Measurements from ENCODE around the gene NCKAP5. TPM values are rescaled to one million over a fixed set of nuclear protein-coding genes. Genes with fewer than 3 reads are reported as not detected.

The NCKAP5 gene
- polyA plus RNA-seq, result 1 to 10 TPM; 2.2 to 3.0 TPM

DNA sequence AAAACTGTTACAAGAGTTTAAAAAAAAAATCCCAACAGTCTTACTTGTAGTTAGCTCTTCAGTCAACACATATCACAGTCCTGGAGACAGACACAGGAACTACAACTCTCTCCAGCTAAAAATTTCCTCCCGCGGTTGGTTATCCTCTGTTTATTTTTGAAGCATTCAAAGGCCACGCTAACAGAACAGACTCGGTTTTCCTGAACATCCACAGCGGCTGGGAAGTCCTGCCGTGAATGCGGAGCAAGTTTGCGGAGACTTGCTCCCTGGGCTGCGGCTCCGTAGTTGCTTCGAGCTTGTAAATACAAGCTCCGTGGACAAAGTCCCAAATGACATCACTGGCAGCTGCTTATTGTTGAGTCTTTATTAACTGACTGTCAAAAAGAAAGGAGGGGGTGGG, at the start of gene NCKAP5:
TSS of gene NCKAP5 (minus strand) at position 292 of the 400 bp plus-strand sequence. CDS start 50,937 bp downstream, outside the sequence.
- no peaks in the 10 kb centered on the region for H3K27me3 ChIP-seq (ENCODE audit: control insufficient read depth in 1 of 2, insufficient read depth in 2 of 2, low read length in 2 of 2)
- peak within 1 kb of the TSS; percentile 12 to 37 for H3K4me3 ChIP-seq (ENCODE audit: low read depth in 1 of 2, low read length in 2 of 2)
- no peaks in the 10 kb centered on the region for H3K9me3 ChIP-seq (ENCODE audit: control insufficient read depth in 2 of 2, insufficient read depth in 1 of 2, low read depth in 1 of 2, low read length in 1 of 2)
- H3K27ac ChIP-seq (ENCODE audit: low read depth in 2 of 2, low read length in 1 of 2), result peak within 1 kb of the TSS; percentile 50 to 70
- H3K4me1 ChIP-seq (ENCODE audit: control insufficient read depth in 2 of 2, insufficient read depth in 2 of 2, low read length in 1 of 2), result peaks cover 0 to 2% of the 10 kb centered on the region in 2 donors
- no peaks in the 10 kb centered on the region for H3K36me3 ChIP-seq (ENCODE audit: control insufficient read depth in 2 of 2, insufficient read depth in 2 of 2, low read length in 1 of 2)
- 2 to 4% methylated on average over 12 of the region's 12 CpGs for WGBS, 2 donors

DNA sequence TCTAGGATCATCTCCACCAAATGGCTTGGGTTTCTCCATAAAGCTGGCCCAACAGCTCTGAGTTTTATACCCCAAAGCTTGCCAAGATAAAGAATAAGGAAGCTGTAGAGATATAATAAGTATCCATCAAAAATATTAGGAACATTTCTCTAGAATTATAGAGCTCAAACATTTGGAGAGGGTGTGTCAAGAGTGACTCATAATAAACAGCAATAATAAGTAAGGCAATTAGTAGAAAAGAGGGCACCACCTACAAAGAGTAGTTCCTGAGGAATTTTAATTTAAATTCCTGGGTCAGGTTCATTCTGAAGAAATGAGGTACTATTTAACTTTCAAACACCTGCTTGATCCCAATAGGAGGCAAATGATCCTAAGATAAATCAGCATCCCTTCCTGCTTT, 41.4 kb upstream of the NCKAP5 start:
- H3K36me3 ChIP-seq (ENCODE audit: control insufficient read depth in 2 of 2, insufficient read depth in 2 of 2, low read length in 1 of 2), result no peaks in the 10 kb centered on the region
- no peak overlapping the region for H3K27ac ChIP-seq (ENCODE audit: low read depth in 2 of 2, low read length in 1 of 2)
- H3K27me3 ChIP-seq (ENCODE audit: control insufficient read depth in 1 of 2, insufficient read depth in 2 of 2, low read length in 2 of 2), result no peaks in the 10 kb centered on the region
- H3K4me1 ChIP-seq (ENCODE audit: control insufficient read depth in 2 of 2, insufficient read depth in 2 of 2, low read length in 1 of 2), result no peaks in the 10 kb centered on the region
- no peak overlapping the region for H3K4me3 ChIP-seq (ENCODE audit: low read depth in 1 of 2, low read length in 2 of 2)
- H3K9me3 ChIP-seq (ENCODE audit: control insufficient read depth in 2 of 2, insufficient read depth in 1 of 2, low read depth in 1 of 2, low read length in 1 of 2), result no peaks in the 10 kb centered on the region

DNA sequence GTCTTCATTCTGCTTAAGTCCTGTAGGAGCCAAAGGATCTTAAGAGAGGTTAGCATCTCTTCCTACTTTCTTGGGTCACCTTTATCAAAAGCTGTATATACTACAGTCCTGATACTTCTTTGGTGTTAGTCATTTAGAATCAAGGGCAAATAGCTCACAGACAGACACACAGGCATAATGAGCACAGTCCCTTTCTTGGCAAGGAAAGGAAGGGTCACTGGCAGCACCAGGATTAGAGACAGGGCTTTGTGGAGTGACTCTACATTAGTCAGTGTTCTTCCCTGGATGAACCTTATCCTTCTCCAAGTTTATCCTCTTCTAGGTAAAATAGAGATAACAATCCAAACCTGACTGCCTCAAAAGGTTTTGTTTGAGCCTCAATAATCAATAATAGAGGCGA, 40.0 kb upstream of the NCKAP5 start:
- H3K4me3 ChIP-seq (ENCODE audit: low read depth in 1 of 2, low read length in 2 of 2), result no peak overlapping the region
- 88 to 96% methylated on average over 1 of the region's 1 CpG for WGBS, 2 donors
- H3K36me3 ChIP-seq (ENCODE audit: control insufficient read depth in 2 of 2, insufficient read depth in 2 of 2, low read length in 1 of 2), result no peaks in the 10 kb centered on the region
- no peak overlapping the region for H3K27ac ChIP-seq (ENCODE audit: low read depth in 2 of 2, low read length in 1 of 2)
- no peaks in the 10 kb centered on the region for H3K4me1 ChIP-seq (ENCODE audit: control insufficient read depth in 2 of 2, insufficient read depth in 2 of 2, low read length in 1 of 2)
- no peaks in the 10 kb centered on the region for H3K9me3 ChIP-seq (ENCODE audit: control insufficient read depth in 2 of 2, insufficient read depth in 1 of 2, low read depth in 1 of 2, low read length in 1 of 2)
- no peaks in the 10 kb centered on the region for H3K27me3 ChIP-seq (ENCODE audit: control insufficient read depth in 1 of 2, insufficient read depth in 2 of 2, low read length in 2 of 2)

DNA sequence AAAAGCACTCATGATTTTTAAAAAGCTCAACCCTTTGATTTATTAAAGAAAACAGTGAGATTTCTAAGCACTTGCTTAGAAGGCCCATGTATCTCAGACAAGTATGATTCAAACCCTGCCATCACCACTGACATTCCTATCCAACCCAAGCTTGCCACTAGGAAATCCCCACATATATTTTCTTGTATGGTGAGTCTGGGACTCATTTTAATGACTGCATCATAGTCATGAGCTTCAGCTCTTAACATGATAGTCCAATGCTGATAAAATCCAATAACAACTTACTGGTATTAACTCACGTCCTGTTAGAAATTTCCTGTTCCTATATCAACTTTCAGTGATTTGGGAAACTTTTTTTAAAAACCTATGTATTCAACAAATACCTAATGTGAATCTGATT, 39.4 kb upstream of the NCKAP5 start:
- Histone ChIP-seq H3K4me1 (ENCODE audit: control insufficient read depth in 2 of 2, insufficient read depth in 2 of 2, low read length in 1 of 2) (peaks cover 0 to 2% of the 10 kb centered on the region in 2 donors), H3K36me3 (ENCODE audit: control insufficient read depth in 2 of 2, insufficient read depth in 2 of 2, low read length in 1 of 2) (no peaks in the 10 kb centered on the region), H3K9me3 (ENCODE audit: control insufficient read depth in 2 of 2, insufficient read depth in 1 of 2, low read depth in 1 of 2, low read length in 1 of 2) (no peaks in the 10 kb centered on the region), H3K27me3 (ENCODE audit: control insufficient read depth in 1 of 2, insufficient read depth in 2 of 2, low read length in 2 of 2) (no peaks in the 10 kb centered on the region), H3K27ac (ENCODE audit: low read depth in 2 of 2, low read length in 1 of 2) (no peak overlapping the region), H3K4me3 (ENCODE audit: low read depth in 1 of 2, low read length in 2 of 2) (no peak overlapping the region)
- 55 to 68% methylated on average over 1 of the region's 1 CpG for WGBS, 2 donors

DNA sequence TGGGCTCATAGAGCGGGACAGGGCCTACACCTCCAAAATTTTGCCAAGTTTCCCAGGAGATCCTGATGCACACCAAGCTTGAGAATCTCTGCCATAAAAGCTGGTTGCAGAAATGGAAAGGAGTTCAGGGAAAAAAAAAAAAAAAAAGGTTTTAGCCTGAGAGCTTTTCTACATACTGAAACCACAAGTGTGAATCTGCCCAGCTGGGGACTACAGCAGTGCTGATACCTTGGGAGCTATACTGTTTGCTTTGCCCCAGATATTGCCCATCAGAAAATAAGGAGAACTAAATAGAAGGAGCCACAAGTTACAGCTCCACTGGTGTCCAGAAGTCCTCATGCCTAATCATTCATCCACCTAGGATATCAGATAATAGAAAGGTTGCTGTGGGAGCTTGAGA, 38.4 kb upstream of the NCKAP5 start:
- H3K36me3 ChIP-seq (ENCODE audit: control insufficient read depth in 2 of 2, insufficient read depth in 2 of 2, low read length in 1 of 2), result no peaks in the 10 kb centered on the region
- no peaks in the 10 kb centered on the region for H3K27me3 ChIP-seq (ENCODE audit: control insufficient read depth in 1 of 2, insufficient read depth in 2 of 2, low read length in 2 of 2)
- H3K4me1 ChIP-seq (ENCODE audit: control insufficient read depth in 2 of 2, insufficient read depth in 2 of 2, low read length in 1 of 2), result peaks cover 0 to 9% of the 10 kb centered on the region in 2 donors
- H3K9me3 ChIP-seq (ENCODE audit: control insufficient read depth in 2 of 2, insufficient read depth in 1 of 2, low read depth in 1 of 2, low read length in 1 of 2), result no peaks in the 10 kb centered on the region
- WGBS, 2 donors, result 96 to 100% methylated on average over 1 of the region's 1 CpG
- no peak overlapping the region for H3K27ac ChIP-seq (ENCODE audit: low read depth in 2 of 2, low read length in 1 of 2)
- H3K4me3 ChIP-seq (ENCODE audit: low read depth in 1 of 2, low read length in 2 of 2), result no peak overlapping the region

DNA sequence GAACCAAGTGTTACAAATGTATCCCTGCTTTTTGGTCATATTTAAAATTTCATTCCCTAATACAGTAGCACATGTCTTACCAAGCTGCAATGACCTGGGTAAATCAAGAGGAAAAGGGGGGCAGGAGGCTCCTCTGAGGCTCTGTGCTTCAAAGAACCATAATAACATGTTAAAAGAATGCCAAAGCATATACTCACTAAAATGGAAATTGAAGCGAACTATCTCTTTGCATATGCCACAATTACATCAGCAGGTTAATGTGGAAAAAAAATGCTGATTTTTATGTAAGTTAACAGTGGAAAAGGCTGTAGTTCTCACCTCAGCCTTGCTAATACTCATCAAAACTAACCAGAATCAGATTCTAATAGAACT, 37.5 kb upstream of the NCKAP5 start:
- H3K4me1 ChIP-seq (ENCODE audit: control insufficient read depth in 2 of 2, insufficient read depth in 2 of 2, low read length in 1 of 2), result peaks cover 0 to 9% of the 10 kb centered on the region in 2 donors
- H3K36me3 ChIP-seq (ENCODE audit: control insufficient read depth in 2 of 2, insufficient read depth in 2 of 2, low read length in 1 of 2), result no peaks in the 10 kb centered on the region
- no peaks in the 10 kb centered on the region for H3K9me3 ChIP-seq (ENCODE audit: control insufficient read depth in 2 of 2, insufficient read depth in 1 of 2, low read depth in 1 of 2, low read length in 1 of 2)
- no peaks in the 10 kb centered on the region for H3K27me3 ChIP-seq (ENCODE audit: control insufficient read depth in 1 of 2, insufficient read depth in 2 of 2, low read length in 2 of 2)
- H3K27ac ChIP-seq (ENCODE audit: low read depth in 2 of 2, low read length in 1 of 2), result no peak overlapping the region
- no peak overlapping the region for H3K4me3 ChIP-seq (ENCODE audit: low read depth in 1 of 2, low read length in 2 of 2)
- 88 to 93% methylated on average over 1 of the region's 1 CpG for WGBS, 2 donors

DNA sequence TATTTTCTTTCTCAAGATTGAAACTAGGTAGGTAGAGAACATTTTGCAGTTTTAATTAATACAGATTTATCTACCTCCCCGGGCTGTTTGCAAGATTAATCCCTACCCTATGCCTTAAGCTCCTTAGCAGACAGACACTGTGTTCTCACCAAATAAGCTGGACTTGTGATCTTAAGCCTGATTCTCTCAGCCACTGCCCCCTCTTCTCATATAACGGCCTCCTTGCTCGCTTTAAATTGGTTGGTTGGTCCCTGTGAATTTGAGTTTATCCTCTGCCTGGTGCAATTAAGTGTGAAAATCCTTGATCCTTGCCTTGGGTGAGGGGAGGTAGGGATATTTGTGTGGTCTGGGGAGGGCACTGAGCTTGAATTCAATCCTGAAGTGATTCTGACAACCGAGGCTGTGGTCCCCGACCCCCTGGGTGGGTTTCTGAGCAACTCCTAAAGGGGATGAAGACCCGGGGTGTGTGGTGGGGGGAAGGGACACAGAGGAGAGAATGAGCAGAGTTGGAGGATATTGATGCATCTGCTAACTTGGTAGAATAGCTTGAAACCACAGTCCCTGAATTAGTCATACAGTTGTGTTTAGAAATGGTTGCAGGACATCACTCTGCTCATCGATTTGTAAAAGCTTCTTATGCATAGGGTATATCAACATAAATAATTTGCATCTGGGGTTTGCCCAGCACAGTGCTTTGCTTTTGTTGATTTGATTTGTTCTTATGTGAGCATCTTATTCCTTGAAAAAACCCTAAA, 36.9 kb upstream of the NCKAP5 start:
- no peaks in the 10 kb centered on the region for H3K36me3 ChIP-seq (ENCODE audit: control insufficient read depth in 2 of 2, insufficient read depth in 2 of 2, low read length in 1 of 2)
- no peaks in the 10 kb centered on the region for H3K9me3 ChIP-seq (ENCODE audit: control insufficient read depth in 2 of 2, insufficient read depth in 1 of 2, low read depth in 1 of 2, low read length in 1 of 2)
- H3K4me3 ChIP-seq (ENCODE audit: low read depth in 1 of 2, low read length in 2 of 2), result no peak overlapping the region
- WGBS, 2 donors, result 64 to 65% methylated on average over 7 of the region's 7 CpGs
- H3K4me1 ChIP-seq (ENCODE audit: control insufficient read depth in 2 of 2, insufficient read depth in 2 of 2, low read length in 1 of 2), result peaks cover 0 to 9% of the 10 kb centered on the region in 2 donors
- H3K27me3 ChIP-seq (ENCODE audit: control insufficient read depth in 1 of 2, insufficient read depth in 2 of 2, low read length in 2 of 2), result no peaks in the 10 kb centered on the region
- no peak overlapping the region for H3K27ac ChIP-seq (ENCODE audit: low read depth in 2 of 2, low read length in 1 of 2)

DNA sequence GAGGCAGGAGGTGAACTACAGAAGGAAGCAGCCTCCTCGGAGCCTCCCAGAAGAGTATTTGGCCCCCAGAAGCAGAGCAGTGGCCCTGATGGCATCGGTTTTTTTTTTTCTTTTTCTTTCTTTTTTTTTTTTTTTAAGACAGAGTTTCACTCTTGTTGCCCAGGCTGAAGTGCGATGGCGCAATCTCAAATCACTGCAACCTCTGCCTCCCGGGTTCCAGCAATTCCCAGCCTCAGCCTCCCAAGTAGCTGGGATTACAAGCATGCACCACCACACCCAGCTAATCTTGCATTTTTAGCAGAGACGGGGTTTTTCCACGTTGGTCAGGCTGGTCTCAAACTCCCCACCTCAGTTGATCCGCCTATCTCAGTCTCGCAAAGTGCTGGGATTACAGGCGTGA, 34.8 kb upstream of the NCKAP5 start:
- no peaks in the 10 kb centered on the region for H3K36me3 ChIP-seq (ENCODE audit: control insufficient read depth in 2 of 2, insufficient read depth in 2 of 2, low read length in 1 of 2)

DNA sequence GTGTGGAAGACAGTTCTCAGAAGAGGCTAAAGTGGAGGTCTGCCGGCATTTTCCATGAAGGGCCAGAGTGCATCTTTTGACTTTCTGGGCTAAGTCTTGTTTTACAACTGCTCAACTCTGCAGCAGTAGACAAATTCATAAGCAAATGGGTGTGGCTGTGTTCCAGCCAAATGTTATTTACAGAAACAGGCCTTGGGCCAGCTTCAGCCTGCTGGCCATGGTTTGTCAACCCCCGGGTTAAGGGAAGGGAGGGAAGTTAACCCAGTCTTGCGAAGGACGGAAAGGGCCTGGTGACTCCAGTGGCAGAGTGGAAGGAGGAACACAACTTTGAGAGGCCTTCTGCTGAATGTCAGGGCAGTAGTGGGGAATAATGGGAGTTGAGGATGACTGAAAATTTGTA, 34.3 kb upstream of the NCKAP5 start:
- 38 to 50% methylated on average over 4 of the region's 4 CpGs for WGBS, 2 donors
- Histone ChIP-seq H3K9me3 (ENCODE audit: control insufficient read depth in 2 of 2, insufficient read depth in 1 of 2, low read depth in 1 of 2, low read length in 1 of 2) (no peaks in the 10 kb centered on the region), H3K4me3 (ENCODE audit: low read depth in 1 of 2, low read length in 2 of 2) (no peak overlapping the region), H3K27me3 (ENCODE audit: control insufficient read depth in 1 of 2, insufficient read depth in 2 of 2, low read length in 2 of 2) (no peaks in the 10 kb centered on the region), H3K4me1 (ENCODE audit: control insufficient read depth in 2 of 2, insufficient read depth in 2 of 2, low read length in 1 of 2) (peaks cover 0 to 9% of the 10 kb centered on the region in 2 donors), H3K27ac (ENCODE audit: low read depth in 2 of 2, low read length in 1 of 2) (no peak overlapping the region), H3K36me3 (ENCODE audit: control insufficient read depth in 2 of 2, insufficient read depth in 2 of 2, low read length in 1 of 2) (no peaks in the 10 kb centered on the region)

More for the DNA sequence above, 34.8 kb upstream of the NCKAP5 start:
- WGBS, 2 donors, result 93 to 96% methylated on average over 10 of the region's 10 CpGs
- Histone ChIP-seq H3K4me1 (ENCODE audit: control insufficient read depth in 2 of 2, insufficient read depth in 2 of 2, low read length in 1 of 2) (peaks cover 0 to 9% of the 10 kb centered on the region in 2 donors), H3K27ac (ENCODE audit: low read depth in 2 of 2, low read length in 1 of 2) (no peak overlapping the region), H3K9me3 (ENCODE audit: control insufficient read depth in 2 of 2, insufficient read depth in 1 of 2, low read depth in 1 of 2, low read length in 1 of 2) (no peaks in the 10 kb centered on the region), H3K4me3 (ENCODE audit: low read depth in 1 of 2, low read length in 2 of 2) (no peak overlapping the region), H3K27me3 (ENCODE audit: control insufficient read depth in 1 of 2, insufficient read depth in 2 of 2, low read length in 2 of 2) (no peaks in the 10 kb centered on the region)

DNA sequence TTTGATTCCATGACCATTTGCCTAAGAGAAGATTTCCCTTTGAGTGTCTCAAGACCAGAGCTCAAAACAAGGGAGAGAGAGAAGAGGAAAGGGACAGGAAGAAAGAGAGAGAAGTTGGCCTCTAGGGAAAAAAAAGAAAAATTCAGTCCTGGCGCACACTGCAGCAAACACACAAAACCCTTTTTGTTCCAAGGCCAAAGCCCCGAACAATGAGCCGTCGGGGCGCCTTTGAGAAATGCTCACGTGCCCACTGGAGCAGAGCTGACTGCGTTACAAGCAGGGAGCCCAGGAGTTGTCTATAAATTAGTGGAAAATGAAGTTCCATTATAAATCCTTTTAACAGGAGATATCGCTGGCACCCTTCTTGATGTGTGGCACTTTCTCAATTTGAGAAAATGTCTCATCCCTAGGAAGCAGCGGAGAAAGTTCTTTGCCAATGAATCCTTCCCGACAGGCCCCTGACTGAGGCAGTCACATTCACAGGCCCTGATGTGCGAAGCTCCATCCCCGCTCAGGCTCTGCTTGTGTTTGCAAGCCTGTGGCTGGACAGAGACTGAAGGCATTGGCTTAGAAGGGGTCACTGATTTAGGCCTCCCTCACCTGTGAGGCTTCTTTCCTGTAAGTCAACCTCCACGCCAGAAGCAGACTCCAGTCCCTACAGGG, 32.1 kb upstream of the NCKAP5 start:
- H3K36me3 ChIP-seq (ENCODE audit: control insufficient read depth in 2 of 2, insufficient read depth in 2 of 2, low read length in 1 of 2), result no peaks in the 10 kb centered on the region
- H3K9me3 ChIP-seq (ENCODE audit: control insufficient read depth in 2 of 2, insufficient read depth in 1 of 2, low read depth in 1 of 2, low read length in 1 of 2), result no peaks in the 10 kb centered on the region
- no peak overlapping the region for H3K27ac ChIP-seq (ENCODE audit: low read depth in 2 of 2, low read length in 1 of 2)
- peaks cover 0 to 9% of the 10 kb centered on the region in 2 donors for H3K4me1 ChIP-seq (ENCODE audit: control insufficient read depth in 2 of 2, insufficient read depth in 2 of 2, low read length in 1 of 2)
- 81 to 84% methylated on average over 13 of the region's 13 CpGs for WGBS, 2 donors
- no peak overlapping the region for H3K4me3 ChIP-seq (ENCODE audit: low read depth in 1 of 2, low read length in 2 of 2)
- no peaks in the 10 kb centered on the region for H3K27me3 ChIP-seq (ENCODE audit: control insufficient read depth in 1 of 2, insufficient read depth in 2 of 2, low read length in 2 of 2)

All from esophagus (tissue), 2 donors.